Neural cell (in vitro differentiated cells): ENCODE results near the gene S100A2. TPM values are rescaled to one million over a fixed set of nuclear protein-coding genes. Genes with fewer than 3 reads are reported as not detected.
"Not testable (repeated sequence)": the region's sequence is repeated elsewhere in the genome, so short reads cannot be mapped to it uniquely, and the experiment has no call there.

Experiments
- H2AFZ ChIP-seq: fragments of 200-600, 300-800 bp; sonication (generic), shearing (Covaris generic); 2 replicates; pipeline ENCODE4 v1.6.0; 2014; ENCODE audit warnings: low read depth, mild to moderate bottlenecking, antibody characterized with exemption, low read length, moderate library complexity
- H3F3A ChIP-seq: fragments of 200-600 bp; shearing (Covaris generic); 2 replicates; pipeline ENCODE4 v1.6.1; 2016; ENCODE audit warnings: mild to moderate bottlenecking, moderate library complexity, mixed read lengths, antibody characterized with exemption, low read length; ENCODE audit not compliant: insufficient read depth, poor library complexity, severe bottlenecking
- H3K27ac ChIP-seq: fragments of 200-600, 300-800 bp; sonication (generic), shearing (Covaris generic); 2 replicates; pipeline ENCODE4 v1.5.1; 2014; ENCODE audit warnings: mild to moderate bottlenecking, low read length, moderate library complexity
- H3K27me3 ChIP-seq: fragments of 300-800, 200-600 bp; sonication (generic), shearing (Covaris generic); 2 replicates; pipeline ENCODE4 v1.6.0; 2014; ENCODE audit warnings: mild to moderate bottlenecking, low read depth, low read length, moderate library complexity; ENCODE audit not compliant: insufficient read depth
- H3K36me3 ChIP-seq: fragments of 300-800, 200-600 bp; sonication (generic), shearing (Covaris generic); 2 replicates; pipeline ENCODE4 v1.5.1; 2014; ENCODE audit warnings: mild to moderate bottlenecking, antibody characterized with exemption, low read length, moderate library complexity; ENCODE audit not compliant: insufficient read depth
- H3K4me2 ChIP-seq: fragments of 300-800, 200-600 bp; sonication (generic), shearing (Covaris generic); 2 replicates; pipeline ENCODE4 v1.6.0; 2014; ENCODE audit warnings: mild to moderate bottlenecking, low read length
- H3K4me3 ChIP-seq: fragments of 300-800, 200-600 bp; sonication (generic), shearing (Covaris generic); 2 replicates; pipeline ENCODE4 v1.5.1; 2014; ENCODE audit warnings: mild to moderate bottlenecking, low read length, moderate library complexity
- H3K79me2 ChIP-seq: fragments of 200-600 bp; shearing (Covaris generic); replicated peaks from 2 replicates; pipeline ENCODE4 v1.6.0; 2014; ENCODE audit warnings: mild to moderate bottlenecking, low read length, moderate library complexity; ENCODE audit not compliant: insufficient read depth
- H3K9ac ChIP-seq: fragments of 300-800, 200-600 bp; sonication (generic), shearing (Covaris generic); 2 replicates; pipeline ENCODE4 v1.6.1; 2016; ENCODE audit warnings: mild to moderate bottlenecking, low read length, mixed read lengths
- H3K9me2 ChIP-seq: fragments of 200-600 bp; shearing (Covaris generic); 2 replicates; pipeline ENCODE4 v1.6.1; 2016; ENCODE audit warnings: mild to moderate bottlenecking, low read length, mixed read lengths; ENCODE audit not compliant: insufficient read depth
- H3K9me3 ChIP-seq: fragments of 200-600, 300-800 bp; sonication (generic), shearing (Covaris generic); 2 replicates; pipeline ENCODE4 v1.6.1; 2016; ENCODE audit warnings: mild to moderate bottlenecking, mixed run types, low read length, moderate library complexity, mixed read lengths
- H4K20me1 ChIP-seq: fragments of 200-600 bp; shearing (Covaris generic); 2 replicates; pipeline ENCODE4 v1.6.1; 2016; ENCODE audit warnings: mild to moderate bottlenecking, mixed run types; ENCODE audit not compliant: insufficient read depth
- CTCF ChIP-seq: fragments of 450-650 bp; IDR thresholded peaks from 2 replicates; pipeline ENCODE4 v1.5.1; 2014; ENCODE audit warnings: antibody characterized with exemption, mild to moderate bottlenecking, moderate library complexity; ENCODE audit not compliant: poor library complexity, severe bottlenecking
- EP300 ChIP-seq: fragments of 450-650 bp; conservative IDR thresholded peaks from 2 replicates; pipeline ENCODE4 v1.6.1; 2014; ENCODE audit warnings: antibody characterized with exemption, mild to moderate bottlenecking, moderate library complexity; ENCODE audit not compliant: poor library complexity, severe bottlenecking
- EZH2 ChIP-seq: fragments of 200-600, 300-800 bp; shearing (Covaris generic), sonication (generic); IDR thresholded peaks from 2 replicates; pipeline ENCODE4 v1.6.1; 2014; ENCODE audit warnings: antibody characterized with exemption, low read length, borderline replicate concordance, mild to moderate bottlenecking; ENCODE audit not compliant: insufficient read depth, poor library complexity, severe bottlenecking
- MXI1 ChIP-seq: fragments of 450-650 bp; conservative IDR thresholded peaks from 2 replicates; pipeline ENCODE4 v1.6.1; 2014; ENCODE audit warnings: antibody characterized with exemption, mild to moderate bottlenecking; ENCODE audit not compliant: poor library complexity, severe bottlenecking
- POLR2AphosphoS5 ChIP-seq: IDR thresholded peaks from 2 replicates; pipeline ENCODE4 v1.6.1; 2012
- RAD21 ChIP-seq: fragments of 450-650 bp; conservative IDR thresholded peaks from 2 replicates; pipeline ENCODE4 v1.6.1; 2014; ENCODE audit warnings: antibody characterized with exemption, mild to moderate bottlenecking, moderate library complexity
- REST ChIP-seq: IDR thresholded peaks from 2 replicates; pipeline ENCODE4 v1.6.1; 2012; ENCODE audit warnings: borderline replicate concordance
- SMC3 ChIP-seq: fragments of 450-650 bp; conservative IDR thresholded peaks from 2 replicates; pipeline ENCODE4 v1.6.1; 2014; ENCODE audit warnings: antibody characterized with exemption, mild to moderate bottlenecking, moderate library complexity; ENCODE audit not compliant: poor library complexity
- TAF1 ChIP-seq: IDR thresholded peaks from 2 replicates; pipeline ENCODE4 v1.6.1; 2012; ENCODE audit warnings: low read depth
- polyA plus RNA-seq: library from polyadenylated mRNA; depleted of rRNA; stranded (reverse); fragments of >200 nt; gene quantifications from 2 replicates; pipeline ENCODE4 v1.2.3, GENCODE V29; 2014

The S100A2 gene
- polyA plus RNA-seq, 1 donor from 2014 or later: not detected

GRCh38 chr1:153526132-153526543 is 39.5 kb downstream of the S100A2 start:
- H3F3A ChIP-seq: no peaks in the 10 kb centered on the region
- H3K27ac ChIP-seq: no peak overlapping the region
- no peak overlapping the region for H3K9ac ChIP-seq
- no peaks in the 10 kb centered on the region for H3K9me3 ChIP-seq
- H2AFZ ChIP-seq: no peak overlapping the region
- no peaks in the 10 kb centered on the region for H3K27me3 ChIP-seq
- no peaks in the 10 kb centered on the region for H4K20me1 ChIP-seq
- H3K4me3 ChIP-seq: no peak overlapping the region
- H3K36me3 ChIP-seq: no peaks in the 10 kb centered on the region
- TF ChIP-seq REST (no peak), EZH2 (no peak), POLR2AphosphoS5 (no peak), CTCF (no peak), EP300 (no peak), MXI1 (no peak), TAF1 (no peak), RAD21 (no peak)
- no peak overlapping the region for H3K4me2 ChIP-seq
- no peaks in the 10 kb centered on the region for H3K9me2 ChIP-seq
- H3K79me2 ChIP-seq: no peaks in the 10 kb centered on the region

- Histone ChIP-seq H3K36me3 (no peaks in the 10 kb centered on the region), H3F3A (no peaks in the 10 kb centered on the region), H3K9me2 (no peaks in the 10 kb centered on the region), H3K4me2 (no peak overlapping the region), H3K9me3 (no peaks in the 10 kb centered on the region), H3K4me3 (no peak overlapping the region), H3K27ac (no peak overlapping the region), H4K20me1 (no peaks in the 10 kb centered on the region), H3K79me2 (no peaks in the 10 kb centered on the region), H2AFZ (no peak overlapping the region), H3K9ac (no peak overlapping the region), H3K27me3 (no peaks in the 10 kb centered on the region)
- TF ChIP-seq RAD21 (no peak), MXI1 (no peak), TAF1 (no peak), REST (no peak), EP300 (no peak), SMC3 (no peak), POLR2AphosphoS5 (no peak), EZH2 (no peak), CTCF (no peak)
These were observed 40.4 kb downstream of the S100A2 start for GRCh38 chr1:153525088-153525728.

- not testable (repeated sequence) for H4K20me1 ChIP-seq, H3K9me3 ChIP-seq, H3K4me2 ChIP-seq, H3K36me3 ChIP-seq, H3F3A ChIP-seq, H3K4me3 ChIP-seq, H3K9me2 ChIP-seq, H3K27me3 ChIP-seq, H2AFZ ChIP-seq, H3K9ac ChIP-seq, H3K27ac ChIP-seq, H3K79me2 ChIP-seq
These were observed 43.1 kb downstream of the S100A2 start for GRCh38 chr1:153522353-153523048.
